Measurements from ENCODE around the gene TIA1.
"Not testable (repeated sequence)": the region's sequence is repeated elsewhere in the genome, so short reads cannot be mapped to it uniquely, and the experiment has no call there.

Gene TIA1

GRCh38 chr2:70214953-70215549 lies 33.4 kb downstream of the TIA1 start:
- no peak for DNase-seq (ENCODE audit: low read depth)

- no peak for DNase-seq (ENCODE audit: low read depth)
Observed at GRCh38 chr2:70214365-70214764, 34.1 kb downstream of the TIA1 start.

GRCh38 chr2:70212298-70212932 lies 36.0 kb downstream of the TIA1 start:
- DNase-seq (ENCODE audit: low read depth) = no peak

- DNase-seq (ENCODE audit: low read depth) = no peak
Observed at GRCh38 chr2:70211595-70211994, 36.8 kb downstream of the TIA1 start.

- DNase-seq (ENCODE audit: low read depth) = no peak
Observed at GRCh38 chr2:70204452-70204851, 44.0 kb downstream of the TIA1 start.

- no peak for DNase-seq (ENCODE audit: low read depth)
Observed at GRCh38 chr2:70203086-70203485, 45.3 kb downstream of the TIA1 start.

GRCh38 chr2:70202236-70202806 lies 46.1 kb downstream of the TIA1 start:
- DNase-seq (ENCODE audit: low read depth) = no peak

- DNase-seq (ENCODE audit: low read depth) = no peak
Observed at GRCh38 chr2:70201831-70202230, 46.6 kb downstream of the TIA1 start.

- no peak for DNase-seq (ENCODE audit: low read depth)
Observed at GRCh38 chr2:70201225-70201768, 47.1 kb downstream of the TIA1 start.

- DNase-seq (ENCODE audit: low read depth) = no peak
Observed at GRCh38 chr2:70199320-70199864, 49.0 kb downstream of the TIA1 start.

- DNase-seq (ENCODE audit: low read depth) = no peak
Observed at GRCh38 chr2:70192516-70192915, 55.9 kb downstream of the TIA1 start.

GRCh38 chr2:70191244-70191735 lies 57.1 kb downstream of the TIA1 start:
- DNase-seq (ENCODE audit: low read depth) = no peak

GRCh38 chr2:70190418-70191243 lies 57.8 kb downstream of the TIA1 start, which contains the start of gene C2orf42:
TSS of gene C2orf42 (minus strand) at chr2:70191019. CDS start at chr2:70181985, 9,034 bp downstream.
- peak; percentile 92 for DNase-seq (ENCODE audit: low read depth)

- no peak for DNase-seq (ENCODE audit: low read depth)
Observed at GRCh38 chr2:70188460-70188859, 60.0 kb downstream of the TIA1 start.

- DNase-seq (ENCODE audit: low read depth) = not testable (repeated sequence)
Observed at GRCh38 chr2:70187170-70187569, 61.3 kb downstream of the TIA1 start.

- DNase-seq (ENCODE audit: low read depth) = no peak
Observed at GRCh38 chr2:70182689-70183088, 65.7 kb downstream of the TIA1 start.

- DNase-seq (ENCODE audit: low read depth) = no peak
Observed at GRCh38 chr2:70181363-70181956, 67.0 kb downstream of the TIA1 start.

GRCh38 chr2:70173520-70173919 lies 74.9 kb downstream of the TIA1 start:
- no peak for DNase-seq (ENCODE audit: low read depth)

- not testable (repeated sequence) for DNase-seq (ENCODE audit: low read depth)
Observed at GRCh38 chr2:70169654-70170245, 78.7 kb downstream of the TIA1 start.

- DNase-seq (ENCODE audit: low read depth) = no peak
Observed at GRCh38 chr2:70161069-70161534, 87.3 kb downstream of the TIA1 start.

- DNase-seq (ENCODE audit: low read depth) = no peak
Observed at GRCh38 chr2:70160545-70160944, 87.9 kb downstream of the TIA1 start.

Data from stimulated activated CD8-positive, alpha-beta memory T cell treated with anti-CD3 and anti-CD28 coated beads, Interleukin-12 subunit alpha, Interleukin-12 subunit beta, amount 100 ng/mL, for 4 hours (primary cell).